DOHH2 (cell line): Measurements from ENCODE around the gene TOMM6.
A peak's percentile ranks its signal among the peaks of the same experiment; 100 is the strongest.

Experiments
- H3F3A ChIP-seq: fragments of 200-600 bp; sonication (generic), shearing (Covaris generic); 2 replicates; pipeline ENCODE4 v1.6.0; 2016; ENCODE audit warnings: antibody characterized with exemption, mild to moderate bottlenecking; ENCODE audit not compliant: control insufficient read depth, insufficient read depth
- H3K27ac ChIP-seq: fragments of 200-600 bp; sonication (generic); 2 replicates; pipeline ENCODE4 v1.5.1; 2014; ENCODE audit warnings: low read depth, mild to moderate bottlenecking, low read length, moderate library complexity
- H3K27me3 ChIP-seq: fragments of 200-600 bp; sonication (generic); 2 replicates; pipeline ENCODE4 v1.6.1; 2014; ENCODE audit warnings: mild to moderate bottlenecking, low read length, mixed read lengths; ENCODE audit not compliant: control insufficient read depth
- H3K36me3 ChIP-seq: fragments of 200-600 bp; sonication (generic); 2 replicates; pipeline ENCODE4 v1.6.1; 2014; ENCODE audit warnings: mild to moderate bottlenecking, low read length, moderate library complexity, mixed read lengths; ENCODE audit not compliant: control insufficient read depth
- H3K4me1 ChIP-seq: fragments of 200-600 bp; sonication (generic); 2 replicates; pipeline ENCODE4 v1.6.1; 2014; ENCODE audit warnings: mild to moderate bottlenecking, low read length, mixed read lengths; ENCODE audit not compliant: control insufficient read depth
- H3K4me2 ChIP-seq: fragments of 200-600 bp; sonication (generic); 2 replicates; pipeline ENCODE4 v1.6.0; 2014; ENCODE audit warnings: mild to moderate bottlenecking, low read length, moderate library complexity
- H3K4me3 ChIP-seq: fragments of 200-600 bp; sonication (generic); 2 replicates; pipeline ENCODE4 v1.5.1; 2014; ENCODE audit warnings: mild to moderate bottlenecking, low read length, mixed read lengths
- H3K79me2 ChIP-seq: fragments of 200-600 bp; sonication (generic); 2 replicates; pipeline ENCODE4 v1.6.1; 2014; ENCODE audit warnings: mild to moderate bottlenecking, low read length, mixed read lengths; ENCODE audit not compliant: control insufficient read depth
- H3K9me2 ChIP-seq: fragments of 200-600 bp; sonication (generic); replicated peaks from 2 replicates; pipeline ENCODE4 v1.6.1; 2014; ENCODE audit warnings: mild to moderate bottlenecking, low read length, mixed read lengths; ENCODE audit not compliant: control insufficient read depth
- H3K9me3 ChIP-seq: fragments of 200-600 bp; sonication (generic); 2 replicates; pipeline ENCODE4 v1.6.1; 2014; ENCODE audit warnings: antibody characterized with exemption, low read length, mixed read lengths; ENCODE audit not compliant: control insufficient read depth, insufficient read depth
- H4K20me1 ChIP-seq: fragments of 200-600 bp; sonication (generic); 2 replicates; pipeline ENCODE4 v1.6.0; 2014; ENCODE audit warnings: low read depth, mild to moderate bottlenecking, antibody characterized with exemption, low read length, moderate library complexity; ENCODE audit not compliant: control insufficient read depth, insufficient read depth
- CTCF ChIP-seq: fragments of 200-600 bp; sonication (generic); IDR thresholded peaks from one replicate; pipeline ENCODE4 v1.5.1; 2014; ENCODE audit warnings: antibody characterized with exemption, mild to moderate bottlenecking, low read depth, low read length; ENCODE audit not compliant: poor library complexity, severe bottlenecking
- EZH2phosphoT487 ChIP-seq: fragments of 200-600 bp; sonication (generic); IDR thresholded peaks from 2 replicates; pipeline ENCODE4 v1.6.1; 2017; ENCODE audit warnings: borderline replicate concordance, mild to moderate bottlenecking, antibody characterized with exemption, low read length, moderate library complexity, mixed read lengths

TOMM6 gene

GRCh38 chr6:41799559-41799911 is 12.0 kb downstream of the TOMM6 start:
- Histone ChIP-seq H3K9me2 (no peaks in the 10 kb centered on the region), H3K27ac (no peak overlapping the region), H3F3A (no peaks in the 10 kb centered on the region; the same call in 1 of the 2 replicates), H3K79me2 (no peaks in the 10 kb centered on the region), H3K4me1 (no peaks in the 10 kb centered on the region), H3K9me3 (no peaks in the 10 kb centered on the region), H3K4me2 (no peak overlapping the region), H3K36me3 (peaks cover 23% of the 10 kb centered on the region; the same call in 1 of the 2 replicates), H4K20me1 (no peaks in the 10 kb centered on the region), H3K4me3 (no peak overlapping the region), H3K27me3 (no peaks in the 10 kb centered on the region)
- no peak for TF ChIP-seq CTCF
- TF ChIP-seq EZH2phosphoT487 = no peak

GRCh38 chr6:41801380-41801779 is 13.9 kb downstream of the TOMM6 start:
- no peak overlapping the region for H3K27ac ChIP-seq
- TF ChIP-seq EZH2phosphoT487 (no peak), CTCF (peak; percentile 48)
- H3F3A ChIP-seq = no peaks in the 10 kb centered on the region; the same call in 1 of the 2 replicates
- H3K27me3 ChIP-seq = no peaks in the 10 kb centered on the region
- peaks cover 24% of the 10 kb centered on the region; the same call in 1 of the 2 replicates for H3K36me3 ChIP-seq
- H4K20me1 ChIP-seq = no peaks in the 10 kb centered on the region
- H3K4me1 ChIP-seq = no peaks in the 10 kb centered on the region
- no peaks in the 10 kb centered on the region for H3K79me2 ChIP-seq
- no peak overlapping the region for H3K4me3 ChIP-seq
- H3K9me2 ChIP-seq = no peaks in the 10 kb centered on the region
- no peaks in the 10 kb centered on the region for H3K9me3 ChIP-seq
- no peak overlapping the region for H3K4me2 ChIP-seq

- Histone ChIP-seq H3K4me3 (no peak overlapping the region), H3K27ac (no peak overlapping the region), H3K9me2 (no peaks in the 10 kb centered on the region), H3K9me3 (no peaks in the 10 kb centered on the region), H3K36me3 (peaks cover 9% of the 10 kb centered on the region; the same call in 1 of the 2 replicates), H4K20me1 (no peaks in the 10 kb centered on the region), H3K4me1 (no peaks in the 10 kb centered on the region), H3K27me3 (no peaks in the 10 kb centered on the region), H3K4me2 (no peak overlapping the region), H3K79me2 (no peaks in the 10 kb centered on the region), H3F3A (no peaks in the 10 kb centered on the region; the same call in 1 of the 2 replicates)
- TF ChIP-seq CTCF (no peak), EZH2phosphoT487 (no peak)
These were observed 18.6 kb downstream of the TOMM6 start for GRCh38 chr6:41805830-41806774.
